Measurements from ENCODE around the gene PTPRK. TPM values are rescaled to one million over a fixed set of nuclear protein-coding genes. Genes with fewer than 3 reads are reported as not detected.

Gene PTPRK
- total RNA-seq, 4 donors from 2014 or later = 88.0 to 187 (median 136) TPM

DNA sequence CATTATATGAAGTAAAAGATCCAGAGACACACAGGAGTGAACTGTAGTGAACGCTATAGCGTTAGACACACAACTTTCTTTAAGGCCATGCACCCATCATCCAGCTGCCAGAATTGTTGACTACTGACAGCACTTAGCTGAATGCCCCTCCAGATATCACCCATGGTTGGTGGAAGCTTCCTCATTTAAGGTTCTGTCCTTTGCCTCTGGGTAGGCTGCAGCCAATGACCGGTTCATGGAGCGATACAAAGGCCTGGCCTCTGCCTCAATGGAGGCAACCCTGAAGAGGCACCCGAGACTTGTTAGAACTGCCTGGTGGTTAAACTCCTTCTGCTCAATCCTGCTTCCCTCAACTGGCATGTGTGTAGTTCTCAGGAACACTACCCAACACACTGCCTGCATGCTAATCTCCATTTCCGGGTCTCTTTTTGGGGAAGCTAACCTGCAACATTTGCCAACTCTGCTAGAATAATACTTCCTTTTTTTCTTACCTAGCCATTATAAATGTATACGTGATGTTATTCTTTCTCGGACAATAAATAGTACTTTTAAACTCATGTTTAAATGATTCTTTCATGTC, 569.7 kb downstream of the PTPRK start:
- 79 to 83% methylated on average over 3 to 8 of the region's 8 CpGs for WGBS, 2 donors (ENCODE audit: low coverage in 1 of 2)

DNA sequence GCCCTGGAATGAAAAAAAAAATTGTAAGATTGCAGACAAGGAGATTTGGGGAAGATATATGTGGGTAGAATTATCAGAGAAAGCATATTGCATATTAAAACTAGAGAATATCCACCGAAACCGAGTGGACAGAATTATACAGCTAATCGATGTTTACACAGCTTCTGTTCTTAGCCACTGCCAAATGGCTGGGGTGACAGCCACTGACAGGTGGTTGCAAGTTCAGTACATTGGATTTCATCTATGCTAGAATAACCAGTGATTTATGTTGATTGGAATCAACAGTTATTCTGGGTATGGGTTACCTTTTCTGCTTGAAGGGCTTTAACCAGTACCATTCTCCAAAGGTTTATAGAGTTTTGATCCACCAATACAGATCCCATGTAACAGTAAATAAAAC, 571.1 kb downstream of the PTPRK start:
- no peak for TF ChIP-seq POLR2A (IDR thresholded peaks at IDR 0.05)
- TF ChIP-seq POLR2AphosphoS5 (IDR thresholded peaks at IDR 0.05) = no peak
- no peak for TF ChIP-seq EP300 (IDR thresholded peaks at IDR 0.05; ENCODE audit: low read depth)
- TF ChIP-seq, protein P1, sequence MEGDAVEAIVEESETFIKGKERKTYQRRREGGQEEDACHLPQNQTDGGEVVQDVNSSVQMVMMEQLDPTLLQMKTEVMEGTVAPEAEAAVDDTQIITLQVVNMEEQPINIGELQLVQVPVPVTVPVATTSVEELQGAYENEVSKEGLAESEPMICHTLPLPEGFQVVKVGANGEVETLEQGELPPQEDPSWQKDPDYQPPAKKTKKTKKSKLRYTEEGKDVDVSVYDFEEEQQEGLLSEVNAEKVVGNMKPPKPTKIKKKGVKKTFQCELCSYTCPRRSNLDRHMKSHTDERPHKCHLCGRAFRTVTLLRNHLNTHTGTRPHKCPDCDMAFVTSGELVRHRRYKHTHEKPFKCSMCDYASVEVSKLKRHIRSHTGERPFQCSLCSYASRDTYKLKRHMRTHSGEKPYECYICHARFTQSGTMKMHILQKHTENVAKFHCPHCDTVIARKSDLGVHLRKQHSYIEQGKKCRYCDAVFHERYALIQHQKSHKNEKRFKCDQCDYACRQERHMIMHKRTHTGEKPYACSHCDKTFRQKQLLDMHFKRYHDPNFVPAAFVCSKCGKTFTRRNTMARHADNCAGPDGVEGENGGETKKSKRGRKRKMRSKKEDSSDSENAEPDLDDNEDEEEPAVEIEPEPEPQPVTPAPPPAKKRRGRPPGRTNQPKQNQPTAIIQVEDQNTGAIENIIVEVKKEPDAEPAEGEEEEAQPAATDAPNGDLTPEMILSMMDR (IDR thresholded peaks at IDR 0.05) = no peak
- no peak overlapping the region for H3K4me3 ChIP-seq
- no peak overlapping the region for H3K27ac ChIP-seq
- intact Hi-C loops (cut with DNase I; ENCODE audit: low total_unique reads) = no loop called here
- no peaks in the 10 kb centered on the region for H3K36me3 ChIP-seq
- H3K9me3 ChIP-seq = no peaks in the 10 kb centered on the region
- DNase-seq = no peak
- in situ Hi-C loops (cut with MboI; ENCODE audit: low pct_ligation_motif_present in 1 of 4, low pct_unique_long_range_greater_than_20kb in 1 of 4, low sequenced_read_pairs in 3 of 4) = no loop called here
- WGBS, 2 donors (ENCODE audit: low coverage in 1 of 2) = 80 to 94% methylated on average over 2 to 3 of the region's 3 CpGs
- no peaks in the 10 kb centered on the region for H3K27me3 ChIP-seq
- no peaks in the 10 kb centered on the region for H3K4me1 ChIP-seq

More for the DNA sequence above, 569.7 kb downstream of the PTPRK start:
- H3K4me1 ChIP-seq = no peaks in the 10 kb centered on the region
- H3K36me3 ChIP-seq = no peaks in the 10 kb centered on the region
- no peaks in the 10 kb centered on the region for H3K27me3 ChIP-seq
- no peaks in the 10 kb centered on the region for H3K9me3 ChIP-seq
- H3K4me3 ChIP-seq = no peak overlapping the region
- H3K27ac ChIP-seq = no peak overlapping the region
- no peak for TF ChIP-seq POLR2AphosphoS5 (IDR thresholded peaks at IDR 0.05)
- TF ChIP-seq, protein P1 (IDR thresholded peaks at IDR 0.05) = no peak
- no peak for TF ChIP-seq EP300 (IDR thresholded peaks at IDR 0.05; ENCODE audit: low read depth)
- TF ChIP-seq POLR2A (IDR thresholded peaks at IDR 0.05) = no peak
- in situ Hi-C loops (cut with MboI; ENCODE audit: low pct_ligation_motif_present in 1 of 4, low pct_unique_long_range_greater_than_20kb in 1 of 4, low sequenced_read_pairs in 3 of 4) (no loop called here), intact Hi-C loops (cut with DNase I; ENCODE audit: low total_unique reads) (no loop called here)
- no peak for DNase-seq

DNA sequence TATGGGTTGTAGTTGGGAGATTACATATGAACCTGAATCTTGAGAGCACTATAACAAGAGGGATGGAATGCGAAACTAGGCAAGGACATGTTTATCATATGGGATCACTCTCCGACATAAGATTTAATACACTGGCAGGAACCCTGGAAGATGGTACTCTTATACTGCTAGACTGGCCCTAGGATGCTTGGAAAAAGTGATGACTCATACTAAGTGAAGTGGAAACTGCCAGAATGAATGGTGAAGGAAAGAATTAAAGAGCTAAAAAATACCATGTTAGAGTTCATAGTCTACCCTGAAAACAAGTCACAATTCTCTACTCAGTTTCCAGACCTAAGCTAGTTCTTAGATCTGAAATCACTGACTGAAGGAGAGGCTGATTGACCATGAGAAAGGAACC, 574.0 kb downstream of the PTPRK start:
- no peaks in the 10 kb centered on the region for H3K4me1 ChIP-seq
- no peak for DNase-seq
- no peaks in the 10 kb centered on the region for H3K36me3 ChIP-seq
- intact Hi-C loops (cut with DNase I; ENCODE audit: low total_unique reads) = no loop called here
- WGBS, 2 donors (ENCODE audit: low coverage in 1 of 2) = 80 to 93% methylated on average over 2 of the region's 2 CpGs
- no peak overlapping the region for H3K4me3 ChIP-seq
- no peak overlapping the region for H3K27ac ChIP-seq
- TF ChIP-seq EP300 (IDR thresholded peaks at IDR 0.05; ENCODE audit: low read depth) (no peak), POLR2A (IDR thresholded peaks at IDR 0.05) (no peak), POLR2AphosphoS5 (IDR thresholded peaks at IDR 0.05) (no peak)
- TF ChIP-seq, protein P1 (IDR thresholded peaks at IDR 0.05) = no peak
- no peaks in the 10 kb centered on the region for H3K9me3 ChIP-seq
- in situ Hi-C loops (cut with MboI; ENCODE audit: low pct_ligation_motif_present in 1 of 4, low pct_unique_long_range_greater_than_20kb in 1 of 4, low sequenced_read_pairs in 3 of 4) = no loop called here
- no peaks in the 10 kb centered on the region for H3K27me3 ChIP-seq

DNA sequence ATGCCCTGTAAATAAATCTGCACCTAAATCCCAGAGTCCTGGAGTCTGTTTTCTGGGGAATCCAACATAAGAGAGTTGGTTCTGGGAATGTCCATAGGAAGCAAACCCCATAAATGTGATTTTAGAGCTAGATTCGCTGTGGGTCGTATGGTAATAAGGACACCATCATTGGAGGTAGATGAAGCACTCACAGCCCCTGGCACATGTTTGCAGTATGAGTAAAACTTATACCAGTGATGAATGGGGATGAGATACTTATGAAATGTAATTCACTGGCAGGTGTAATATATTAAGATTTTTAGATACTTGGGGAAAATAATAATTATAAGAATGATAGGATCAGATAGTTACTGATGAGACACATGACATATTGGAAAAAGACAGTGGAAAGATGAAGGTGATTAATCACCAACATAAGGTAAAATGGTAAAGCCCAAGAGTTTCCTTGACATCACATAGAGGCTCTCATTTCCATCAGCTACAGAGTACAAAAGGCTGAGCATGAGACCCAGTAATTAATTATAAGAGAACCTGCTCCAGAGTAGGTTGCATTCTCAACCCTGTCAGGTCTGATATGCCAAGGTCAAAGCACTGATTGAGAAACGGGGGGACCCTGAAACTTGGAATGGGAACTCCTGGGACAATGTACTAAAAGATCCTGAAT, 574.8 kb downstream of the PTPRK start:
- H3K27ac ChIP-seq = no peak overlapping the region
- no peaks in the 10 kb centered on the region for H3K4me1 ChIP-seq
- TF ChIP-seq POLR2AphosphoS5 (IDR thresholded peaks at IDR 0.05) (no peak), POLR2A (IDR thresholded peaks at IDR 0.05) (no peak), EP300 (IDR thresholded peaks at IDR 0.05; ENCODE audit: low read depth) (no peak)
- TF ChIP-seq, protein P1 (IDR thresholded peaks at IDR 0.05) = no peak
- no peak for DNase-seq
- in situ Hi-C loops (cut with MboI; ENCODE audit: low pct_ligation_motif_present in 1 of 4, low pct_unique_long_range_greater_than_20kb in 1 of 4, low sequenced_read_pairs in 3 of 4) = no loop called here
- intact Hi-C loops (cut with DNase I; ENCODE audit: low total_unique reads) = no loop called here
- no peak overlapping the region for H3K4me3 ChIP-seq
- no peaks in the 10 kb centered on the region for H3K36me3 ChIP-seq
- WGBS, 2 donors (ENCODE audit: low coverage in 1 of 2) = 85 to 88% methylated on average over 3 of the region's 3 CpGs
- H3K9me3 ChIP-seq = no peaks in the 10 kb centered on the region
- H3K27me3 ChIP-seq = no peaks in the 10 kb centered on the region

All from transverse colon (tissue), 4 donors.